ENCODE measurements around the gene CPED1.
"Not testable (repeated sequence)": the region's sequence is repeated elsewhere in the genome, so short reads cannot be mapped to it uniquely, and the experiment has no call there.

The CPED1 gene

GRCh38 chr7:121046893-121047468 lies 58.5 kb downstream of the CPED1 start:
- H3K9me3 Mint-ChIP-seq, result no peaks in the 10 kb centered on the region
- H3K27me3 Mint-ChIP-seq, result peaks cover 12% of the 10 kb centered on the region
- H3K4me1 Mint-ChIP-seq, result no peaks in the 10 kb centered on the region
- H3K36me3 Mint-ChIP-seq, result no peaks in the 10 kb centered on the region
- no peak for ATAC-seq
- H3K27ac Mint-ChIP-seq, result no peak overlapping the region
- no peak overlapping the region for H3K4me3 Mint-ChIP-seq

GRCh38 chr7:121048195-121048594 lies 59.7 kb downstream of the CPED1 start:
- H3K36me3 Mint-ChIP-seq, result no peaks in the 10 kb centered on the region
- H3K9me3 Mint-ChIP-seq, result no peaks in the 10 kb centered on the region
- H3K4me3 Mint-ChIP-seq, result no peak overlapping the region
- H3K27me3 Mint-ChIP-seq, result peaks cover 19% of the 10 kb centered on the region
- H3K4me1 Mint-ChIP-seq, result no peaks in the 10 kb centered on the region
- H3K27ac Mint-ChIP-seq, result no peak overlapping the region
- no peak for ATAC-seq

- H3K36me3 Mint-ChIP-seq, result no peaks in the 10 kb centered on the region
- H3K9me3 Mint-ChIP-seq, result no peaks in the 10 kb centered on the region
- no peak overlapping the region for H3K27ac Mint-ChIP-seq
- no peak overlapping the region for H3K4me3 Mint-ChIP-seq
- ATAC-seq, result no peak
- H3K27me3 Mint-ChIP-seq, result peaks cover 21% of the 10 kb centered on the region
- no peaks in the 10 kb centered on the region for H3K4me1 Mint-ChIP-seq
These were observed 60.7 kb downstream of the CPED1 start for GRCh38 chr7:121049028-121049791.

- peaks cover 5% of the 10 kb centered on the region for H3K4me1 Mint-ChIP-seq
- H3K9me3 Mint-ChIP-seq, result peaks cover 3% of the 10 kb centered on the region
- no peak overlapping the region for H3K27ac Mint-ChIP-seq
- H3K36me3 Mint-ChIP-seq, result no peaks in the 10 kb centered on the region
- no peak for ATAC-seq
- H3K27me3 Mint-ChIP-seq, result peaks cover 28% of the 10 kb centered on the region
- H3K4me3 Mint-ChIP-seq, result no peak overlapping the region
These were observed 61.4 kb downstream of the CPED1 start for GRCh38 chr7:121049897-121050296.

- H3K4me1 Mint-ChIP-seq, result peaks cover 7% of the 10 kb centered on the region
- peaks cover 3% of the 10 kb centered on the region for H3K9me3 Mint-ChIP-seq
- H3K27me3 Mint-ChIP-seq, result peaks cover 45% of the 10 kb centered on the region
- H3K4me3 Mint-ChIP-seq, result no peak overlapping the region
- ATAC-seq, result no peak
- no peak overlapping the region for H3K27ac Mint-ChIP-seq
- no peaks in the 10 kb centered on the region for H3K36me3 Mint-ChIP-seq
These were observed 64.7 kb downstream of the CPED1 start for GRCh38 chr7:121053219-121053618.

GRCh38 chr7:121054925-121055324 lies 66.4 kb downstream of the CPED1 start:
- Mint-ChIP-seq H3K36me3 (no peaks in the 10 kb centered on the region), H3K27me3 (peaks cover 38% of the 10 kb centered on the region), H3K4me3 (no peak overlapping the region), H3K27ac (no peak overlapping the region), H3K9me3 (peaks cover 3% of the 10 kb centered on the region), H3K4me1 (peaks cover 7% of the 10 kb centered on the region)
- ATAC-seq, result no peak

- H3K27ac Mint-ChIP-seq, result no peak overlapping the region
- no peaks in the 10 kb centered on the region for H3K36me3 Mint-ChIP-seq
- no peak for ATAC-seq
- peaks cover 7% of the 10 kb centered on the region for H3K4me1 Mint-ChIP-seq
- peaks cover 4% of the 10 kb centered on the region for H3K9me3 Mint-ChIP-seq
- H3K4me3 Mint-ChIP-seq, result no peak overlapping the region
- peaks cover 30% of the 10 kb centered on the region for H3K27me3 Mint-ChIP-seq
These were observed 69.4 kb downstream of the CPED1 start for GRCh38 chr7:121057878-121058277.

GRCh38 chr7:121058975-121059374 lies 70.5 kb downstream of the CPED1 start:
- H3K27ac Mint-ChIP-seq, result no peak overlapping the region
- no peak for ATAC-seq
- H3K4me3 Mint-ChIP-seq, result no peak overlapping the region
- no peaks in the 10 kb centered on the region for H3K36me3 Mint-ChIP-seq
- peaks cover 5% of the 10 kb centered on the region for H3K9me3 Mint-ChIP-seq
- H3K4me1 Mint-ChIP-seq, result peaks cover 7% of the 10 kb centered on the region
- H3K27me3 Mint-ChIP-seq, result peaks cover 30% of the 10 kb centered on the region

GRCh38 chr7:121059979-121060509 lies 71.5 kb downstream of the CPED1 start:
- ATAC-seq, H3K9me3 Mint-ChIP-seq, H3K4me3 Mint-ChIP-seq, H3K27ac Mint-ChIP-seq, H3K4me1 Mint-ChIP-seq, H3K36me3 Mint-ChIP-seq: not testable (repeated sequence)
- H3K27me3 Mint-ChIP-seq, result peaks cover 20% of the 10 kb centered on the region

- H3K27ac Mint-ChIP-seq, result no peak overlapping the region
- H3K36me3 Mint-ChIP-seq, result no peaks in the 10 kb centered on the region
- no peak overlapping the region for H3K4me3 Mint-ChIP-seq
- no peaks in the 10 kb centered on the region for H3K4me1 Mint-ChIP-seq
- peaks cover 2% of the 10 kb centered on the region for H3K9me3 Mint-ChIP-seq
- H3K27me3 Mint-ChIP-seq, result peaks cover 10% of the 10 kb centered on the region
- ATAC-seq, result no peak
These were observed 73.4 kb downstream of the CPED1 start for GRCh38 chr7:121061677-121062582.

- ATAC-seq, result no peak
- Mint-ChIP-seq H3K4me3 (no peak overlapping the region), H3K4me1 (no peaks in the 10 kb centered on the region), H3K27ac (no peak overlapping the region), H3K9me3 (peaks cover 2% of the 10 kb centered on the region), H3K27me3 (peaks cover 4% of the 10 kb centered on the region), H3K36me3 (no peaks in the 10 kb centered on the region)
These were observed 74.3 kb downstream of the CPED1 start for GRCh38 chr7:121062671-121063279.

- not testable (repeated sequence) for H3K27ac Mint-ChIP-seq, ATAC-seq, H3K4me3 Mint-ChIP-seq, H3K4me1 Mint-ChIP-seq, H3K36me3 Mint-ChIP-seq, H3K27me3 Mint-ChIP-seq, H3K9me3 Mint-ChIP-seq
These were observed 79.2 kb downstream of the CPED1 start for GRCh38 chr7:121067717-121068116.

GRCh38 chr7:121069346-121070100 lies 81.0 kb downstream of the CPED1 start:
- Mint-ChIP-seq H3K27ac (no peak overlapping the region), H3K36me3 (peaks cover 5% of the 10 kb centered on the region), H3K4me1 (peaks cover 9% of the 10 kb centered on the region), H3K27me3 (peaks cover 9% of the 10 kb centered on the region), H3K9me3 (peaks cover 2% of the 10 kb centered on the region), H3K4me3 (no peak overlapping the region)
- no peak for ATAC-seq

- H3K27me3 Mint-ChIP-seq, result peaks cover 9% of the 10 kb centered on the region
- peaks cover 5% of the 10 kb centered on the region for H3K36me3 Mint-ChIP-seq
- H3K27ac Mint-ChIP-seq, result no peak overlapping the region
- peaks cover 2% of the 10 kb centered on the region for H3K9me3 Mint-ChIP-seq
- no peak for ATAC-seq
- H3K4me3 Mint-ChIP-seq, result no peak overlapping the region
- H3K4me1 Mint-ChIP-seq, result peaks cover 9% of the 10 kb centered on the region
These were observed 82.6 kb downstream of the CPED1 start for GRCh38 chr7:121071132-121071531.

Data from stimulated activated memory B cell treated with anti-CD40 and anti-IgM and Interleukin-4, amounts not matched to agents 10 μg/mL and 1 μg/mL and 100 μg/mL, for 72 hours (primary cell).